Mucosa of rectum (tissue), 2 donors: ENCODE measurements around the gene SLC29A2.

ENCODE experiments used
- H3K27ac ChIP-seq, 2 donors: one replicate each; pipeline ENCODE4 v1.7.0; 2013; ENCODE audit warnings: inconsistent platforms in 2 of 2, low read depth in 2 of 2, low read length in 2 of 2
- H3K27me3 ChIP-seq, 2 donors: one replicate each; pipeline ENCODE4 v1.7.0; 2013; ENCODE audit warnings: low read length in 2 of 2; ENCODE audit not compliant: control insufficient read depth in 2 of 2, insufficient read depth in 2 of 2
- H3K36me3 ChIP-seq, 2 donors: one replicate each; pipeline ENCODE4 v1.7.0; 2013; ENCODE audit warnings: low read length in 2 of 2; ENCODE audit not compliant: control insufficient read depth in 2 of 2, insufficient read depth in 2 of 2
- H3K4me1 ChIP-seq, 2 donors: one replicate each; pipeline ENCODE4 v1.7.0; 2013; ENCODE audit warnings: low read length in 2 of 2, mild to moderate bottlenecking in 1 of 2; ENCODE audit not compliant: control insufficient read depth in 2 of 2, insufficient read depth in 2 of 2
- H3K4me3 ChIP-seq, 2 donors: one replicate each; pipeline ENCODE4 v1.7.0; 2013; ENCODE audit warnings: low read length in 2 of 2
- H3K9ac ChIP-seq, 2 donors: one replicate each; pipeline ENCODE4 v1.7.0; 2013; ENCODE audit warnings: low read length in 2 of 2, low read depth in 1 of 2, mild to moderate bottlenecking in 1 of 2
- H3K9me3 ChIP-seq, 2 donors: one replicate each; pipeline ENCODE4 v1.7.0; 2013; ENCODE audit warnings: low read length in 2 of 2; ENCODE audit not compliant: control insufficient read depth in 2 of 2
- donor health status: healthy.
- donor health status: Normal muscosa, but diverticular disease.

Gene SLC29A2

GRCh38 chr11:66349084-66349386, 22.5 kb downstream of the SLC29A2 start:
- H3K4me3 ChIP-seq: no peak overlapping the region
- peak overlapping the region in 1 of 2 donors; percentile 33 for H3K9ac ChIP-seq
- no peaks in the 10 kb centered on the region for H3K27me3 ChIP-seq
- H3K27ac ChIP-seq: peak overlapping the region; percentile 25 to 30
- peaks cover 34 to 57% of the 10 kb centered on the region in 2 donors for H3K4me1 ChIP-seq
- H3K9me3 ChIP-seq: no peaks in the 10 kb centered on the region
- H3K36me3 ChIP-seq: no peaks in the 10 kb centered on the region

GRCh38 chr11:66347425-66348276, 23.9 kb downstream of the SLC29A2 start, which contains the start of gene B4GAT1:
Gene B4GAT1, minus strand, starts transcription at chr11:66347629. Its CDS starts 84 bp downstream, at chr11:66347545.
- peaks cover 40 to 56% of the 10 kb centered on the region in 2 donors for H3K4me1 ChIP-seq

GRCh38 chr11:66346476-66347424, 24.8 kb downstream of the SLC29A2 start:
- H3K9me3 ChIP-seq: no peaks in the 10 kb centered on the region
- H3K36me3 ChIP-seq: peaks cover 5 to 6% of the 10 kb centered on the region in 2 donors
- no peaks in the 10 kb centered on the region for H3K27me3 ChIP-seq
- H3K4me1 ChIP-seq: peaks cover 39 to 52% of the 10 kb centered on the region in 2 donors
- peak overlapping the region; percentile 93 to 94 for H3K27ac ChIP-seq
- peak overlapping the region; percentile 83 to 96 for H3K4me3 ChIP-seq
- H3K9ac ChIP-seq: peak overlapping the region; percentile 91 to 97

More at GRCh38 chr11:66347425-66348276, 23.9 kb downstream of the SLC29A2 start, which contains the start of gene B4GAT1:
- peaks cover 0 to 2% of the 10 kb centered on the region in 2 donors for H3K36me3 ChIP-seq
- H3K27ac ChIP-seq: peak within 1 kb of the TSS; percentile 93 to 94
- peak within 1 kb of the TSS; percentile 91 to 97 for H3K9ac ChIP-seq
- no peaks in the 10 kb centered on the region for H3K9me3 ChIP-seq
- peak within 1 kb of the TSS; percentile 83 to 96 for H3K4me3 ChIP-seq
- no peaks in the 10 kb centered on the region for H3K27me3 ChIP-seq

- Histone ChIP-seq H3K4me1 (peaks cover 37 to 46% of the 10 kb centered on the region in 2 donors), H3K27me3 (no peaks in the 10 kb centered on the region), H3K9ac (peak overlapping the region; percentile 94 to 95)
These were observed 26.3 kb downstream of the SLC29A2 start for GRCh38 chr11:66345316-66345649.

DNA sequence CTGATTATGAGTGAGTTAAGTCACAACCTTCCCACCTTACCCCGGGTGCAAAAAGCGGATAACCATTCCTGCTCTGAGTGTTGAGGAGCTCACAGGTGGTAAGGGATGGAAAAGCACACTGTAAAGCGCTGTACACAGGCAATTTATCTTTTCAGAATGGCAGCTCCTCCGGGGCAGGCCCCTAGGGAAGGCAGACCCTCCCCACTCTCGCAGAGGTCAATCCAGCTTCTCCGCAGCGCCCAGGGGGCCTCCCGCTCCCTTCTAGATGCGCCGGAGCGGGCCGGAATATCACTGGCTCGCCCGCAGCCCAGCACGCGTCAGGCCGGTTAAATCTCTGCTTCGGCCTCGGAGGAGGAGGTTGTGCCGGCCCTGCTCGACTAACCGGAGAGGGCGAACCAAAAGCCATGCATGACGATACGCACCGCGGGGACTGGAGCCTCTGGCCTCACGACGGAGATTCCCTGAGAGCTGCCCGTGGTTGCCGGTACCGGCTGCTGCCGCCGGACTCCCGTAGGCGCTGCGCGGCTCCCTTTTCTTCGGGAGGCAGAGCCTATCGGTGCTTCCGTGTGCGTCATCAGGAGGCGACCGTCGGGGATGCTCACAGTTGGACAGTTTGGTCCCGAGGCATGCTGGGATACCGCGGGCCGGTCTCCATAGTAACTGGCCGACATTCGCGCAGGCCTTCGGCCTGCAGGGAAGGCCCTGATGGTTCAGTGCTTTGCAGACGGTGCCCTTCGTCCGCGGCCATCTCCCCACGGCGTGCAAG, 26.8 kb downstream of the SLC29A2 start, which contains the start of gene BRMS1:
Gene BRMS1 (minus strand): TSS at position 555 of the 766 bp plus-strand sequence. CDS start 2,870 bp downstream, outside the sequence.
- H3K4me3 ChIP-seq: peak within 1 kb of the TSS; percentile 96
- H3K9me3 ChIP-seq: no peaks in the 10 kb centered on the region
- no peaks in the 10 kb centered on the region for H3K27me3 ChIP-seq
- H3K4me1 ChIP-seq: peaks cover 37 to 43% of the 10 kb centered on the region in 2 donors
- H3K36me3 ChIP-seq: peaks cover 23 to 26% of the 10 kb centered on the region in 2 donors
- peak within 1 kb of the TSS; percentile 94 to 95 for H3K9ac ChIP-seq
- peak within 1 kb of the TSS; percentile 76 to 83 for H3K27ac ChIP-seq

More at GRCh38 chr11:66345316-66345649, 26.3 kb downstream of the SLC29A2 start:
- Histone ChIP-seq H3K36me3 (peaks cover 20% of the 10 kb centered on the region in 2 donors), H3K27ac (peak overlapping the region; percentile 76 to 83), H3K9me3 (no peaks in the 10 kb centered on the region), H3K4me3 (peak overlapping the region; percentile 96)

GRCh38 chr11:66343176-66343575, 28.4 kb downstream of the SLC29A2 start:
- peaks cover 28 to 39% of the 10 kb centered on the region in 2 donors for H3K36me3 ChIP-seq
- H3K9me3 ChIP-seq: no peaks in the 10 kb centered on the region
- peaks cover 34 to 37% of the 10 kb centered on the region in 2 donors for H3K4me1 ChIP-seq
- no peak overlapping the region for H3K9ac ChIP-seq
- no peak overlapping the region for H3K4me3 ChIP-seq
- no peak overlapping the region for H3K27ac ChIP-seq
- H3K27me3 ChIP-seq: no peaks in the 10 kb centered on the region

GRCh38 chr11:66341502-66342126, 29.9 kb downstream of the SLC29A2 start:
- no peaks in the 10 kb centered on the region for H3K27me3 ChIP-seq
- no peak overlapping the region for H3K9ac ChIP-seq
- H3K36me3 ChIP-seq: peaks cover 28 to 41% of the 10 kb centered on the region in 2 donors
- H3K9me3 ChIP-seq: no peaks in the 10 kb centered on the region
- H3K4me1 ChIP-seq: peaks cover 32 to 33% of the 10 kb centered on the region in 2 donors
- no peak overlapping the region for H3K27ac ChIP-seq
- no peak overlapping the region for H3K4me3 ChIP-seq

DNA sequence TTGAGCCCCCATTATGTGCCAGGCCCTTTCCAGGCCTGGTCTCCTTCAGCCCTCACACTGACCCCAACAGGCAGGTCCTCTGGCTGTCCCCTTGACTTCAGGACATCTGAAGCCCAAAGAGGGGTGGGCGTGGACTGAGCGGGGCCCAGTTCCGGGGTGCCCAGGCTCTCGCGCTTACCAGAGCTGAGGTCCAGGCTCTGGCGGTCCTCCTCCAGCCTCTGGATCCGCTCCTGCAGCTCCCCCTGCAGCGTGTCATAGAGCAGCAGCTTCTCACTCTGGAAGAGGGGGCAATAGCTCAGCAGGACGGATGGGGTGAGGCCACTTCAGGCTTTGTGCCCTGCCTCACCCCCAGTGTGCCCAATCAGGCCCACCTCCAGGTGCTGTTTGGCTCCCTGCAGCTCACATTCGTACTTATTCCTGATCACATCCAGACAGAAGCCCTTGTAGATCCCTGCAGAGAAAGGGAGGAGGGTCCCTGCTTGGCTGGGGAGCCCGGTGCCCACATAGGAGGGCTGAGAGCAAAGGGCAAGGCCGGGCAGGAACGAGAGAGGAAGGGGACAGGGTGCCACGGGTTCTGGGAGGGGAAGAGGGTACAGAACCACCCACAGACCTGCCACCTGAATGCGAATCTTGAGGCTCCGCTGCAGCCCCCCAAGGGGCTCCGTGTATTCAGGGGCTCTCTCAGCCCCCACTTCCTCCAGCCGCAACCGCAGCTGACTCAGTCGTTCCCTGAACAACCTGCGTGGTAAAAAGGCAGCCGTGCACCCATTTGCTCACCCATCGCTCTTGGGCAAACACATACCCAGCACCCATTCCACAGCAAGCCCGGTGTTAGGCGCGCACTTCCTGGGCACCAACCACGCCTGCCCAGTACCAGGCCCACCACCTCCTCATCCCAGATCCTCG, 30.7 kb downstream of the SLC29A2 start:
- H3K27me3 ChIP-seq: no peaks in the 10 kb centered on the region
- H3K9me3 ChIP-seq: no peaks in the 10 kb centered on the region

More for the DNA sequence above, 30.7 kb downstream of the SLC29A2 start:
- Histone ChIP-seq H3K4me3 (no peak overlapping the region), H3K9ac (no peak overlapping the region), H3K27ac (no peak overlapping the region), H3K36me3 (peaks cover 28 to 41% of the 10 kb centered on the region in 2 donors), H3K4me1 (peaks cover 30% of the 10 kb centered on the region in 2 donors)
